NCI-H2227 treated with DMSO at 0.1 percent for 48 hours (cell line): ENCODE measurements around the gene ERAL1.
"Not testable (repeated sequence)": the region's sequence is repeated elsewhere in the genome, so short reads cannot be mapped to it uniquely, and the experiment has no call there.

Experiments
- DNase-seq: peaks from one replicate; lab custom pipeline; 2025; lab: John Stamatoyannopoulos, UW

ERAL1 gene

GRCh38 chr17:28879886-28880571, 25.2 kb downstream of the ERAL1 start:
- DNase-seq, result no peak

GRCh38 chr17:28880572-28880945, 25.7 kb downstream of the ERAL1 start:
- no peak for DNase-seq

- no peak for DNase-seq
These were observed 26.8 kb downstream of the ERAL1 start for GRCh38 chr17:28881533-28882056.

GRCh38 chr17:28882154-28882895, 27.5 kb downstream of the ERAL1 start:
- DNase-seq, result no peak

- no peak for DNase-seq
These were observed 29.3 kb downstream of the ERAL1 start for GRCh38 chr17:28883967-28884702.

- DNase-seq, result no peak
These were observed 30.5 kb downstream of the ERAL1 start for GRCh38 chr17:28885363-28885762.

GRCh38 chr17:28885951-28886350, 31.1 kb downstream of the ERAL1 start:
- DNase-seq, result no peak

GRCh38 chr17:28887871-28888471, 33.2 kb downstream of the ERAL1 start:
- DNase-seq, result no peak

- DNase-seq, result no peak
These were observed 34.0 kb downstream of the ERAL1 start for GRCh38 chr17:28888832-28889231.

- DNase-seq, result no peak
These were observed 35.2 kb downstream of the ERAL1 start for GRCh38 chr17:28889996-28890395.

GRCh38 chr17:28891201-28891600, 36.4 kb downstream of the ERAL1 start:
- DNase-seq, result no peak

GRCh38 chr17:28892024-28892423, 37.2 kb downstream of the ERAL1 start:
- DNase-seq, result no peak

- not testable (repeated sequence) for DNase-seq
These were observed 38.7 kb downstream of the ERAL1 start for GRCh38 chr17:28893248-28894183.

GRCh38 chr17:28895794-28896447, 41.1 kb downstream of the ERAL1 start:
- DNase-seq, result no peak

- no peak for DNase-seq
These were observed 41.7 kb downstream of the ERAL1 start for GRCh38 chr17:28896491-28896883.

GRCh38 chr17:28896884-28897768, 42.3 kb downstream of the ERAL1 start, which contains the start of gene FLOT2:
TSS of gene FLOT2 (minus strand) at chr17:28897733. CDS start at chr17:28897574, 159 bp downstream.
- DNase-seq, result peak; percentile 38

- DNase-seq, result no peak
These were observed 43.1 kb downstream of the ERAL1 start for GRCh38 chr17:28897769-28898526.

- DNase-seq, result no peak
These were observed 43.7 kb downstream of the ERAL1 start for GRCh38 chr17:28898527-28898955.
